ENCODE measurements around the gene AFG1L. TPM values are rescaled to one million over a fixed set of nuclear protein-coding genes. Genes with fewer than 3 reads are reported as not detected.

AFG1L gene
- total RNA-seq, 1 experiment from 2014 or later: 4.9 TPM

DNA sequence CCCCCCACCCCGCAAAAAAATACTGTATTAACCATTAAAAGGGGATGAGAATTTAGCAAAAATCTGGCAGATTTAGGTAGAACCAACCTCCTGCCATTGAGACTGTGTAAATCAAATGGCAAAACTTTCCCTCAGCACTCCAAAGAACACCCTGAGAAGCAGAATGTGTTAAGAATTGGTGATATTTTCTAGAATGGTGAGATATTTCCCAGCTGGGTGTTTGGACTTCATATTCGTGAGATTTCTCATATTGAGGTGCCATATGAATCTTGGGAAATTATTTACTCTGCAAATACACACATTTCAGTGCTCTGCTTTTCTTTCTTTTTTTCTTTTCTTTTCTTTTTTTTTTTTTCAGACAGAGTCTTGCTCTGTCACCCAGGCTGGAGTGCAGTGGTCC, 199.6 kb downstream of the AFG1L start (continued):
- TF ChIP-seq REST (IDR thresholded peaks at IDR 0.05; ENCODE audit: low read depth) (no peak), RAD21 (IDR thresholded peaks at IDR 0.05; ENCODE audit: low read depth) (no peak), EGR1 (IDR thresholded peaks at IDR 0.05; ENCODE audit: low read depth) (no peak), CEBPB (IDR thresholded peaks at IDR 0.05; ENCODE audit: low read depth) (no peak)

DNA sequence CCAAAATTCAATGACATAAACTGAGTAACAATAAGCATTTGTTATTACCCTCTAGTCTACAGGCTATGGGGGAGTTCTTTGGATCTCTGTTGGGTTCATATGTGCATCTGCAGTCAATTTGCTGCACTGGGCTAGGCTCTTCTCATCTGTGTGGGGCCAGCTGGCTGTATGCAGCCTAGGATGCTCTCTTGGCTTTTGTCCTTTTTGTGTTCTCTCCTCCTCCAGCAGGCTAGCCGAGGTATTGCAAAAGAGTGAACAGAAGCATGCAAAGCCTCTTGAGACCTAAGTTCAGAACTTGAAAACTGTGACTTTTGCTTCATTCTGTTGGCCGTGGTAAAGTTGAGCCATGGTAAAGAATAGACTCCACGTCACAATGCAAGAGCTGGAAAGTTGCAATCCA, 203.0 kb downstream of the AFG1L start:
- H3K27me3 ChIP-seq (ENCODE audit: insufficient read depth, low read length): no peaks in the 10 kb centered on the region
- no peak overlapping the region for H3K9ac ChIP-seq (ENCODE audit: low read length)
- POLR2A ChIA-PET: no interaction called here
- H4K20me1 ChIP-seq (ENCODE audit: insufficient read depth): no peaks in the 10 kb centered on the region
- H3K9me2 ChIP-seq (ENCODE audit: insufficient read depth): no peaks in the 10 kb centered on the region
- H3K36me3 ChIP-seq (ENCODE audit: control insufficient read depth in 1 of 2, insufficient read depth in 2 of 2, low read length in 2 of 2): no peaks in the 10 kb centered on the region
- H2AFZ ChIP-seq (ENCODE audit: low read depth, low read length, poor library complexity, severe bottlenecking): no peak overlapping the region
- RAD21 ChIA-PET (ENCODE audit: low non-redundant PET in 1 of 2, low total read pairs in 2 of 2, uncharacterized antibody in 2 of 2, unreplicated experiment in 2 of 2): no interaction called here
- CTCF ChIA-PET: interaction anchor here (0.9 to 2.2 kb wide), 4 partner anchors 14 to 518 kb away, joined by 4 to 5 read pairs (median 4); no protein-coding TSS in a partner anchor
- H3K4me1 ChIP-seq (ENCODE audit: control insufficient read depth in 1 of 2, insufficient read depth in 2 of 2, low read length in 2 of 2): peaks cover 2 to 9% of the 10 kb centered on the region in 2 experiments; a peak in 3 of 4 replicates
- no peaks in the 10 kb centered on the region for H3K79me2 ChIP-seq (ENCODE audit: insufficient read depth, low read length)
- H3K4me2 ChIP-seq (ENCODE audit: low read length): no peak overlapping the region
- DNase-seq (ENCODE audit: low read depth, low spot score): peak; percentile 36
- BruUV-seq (replicated peaks): no TSS peak
- intact Hi-C loops (cut with micrococcal nuclease): loop anchor here (10.0 kb wide), 1 partner anchor 523 kb away; no protein-coding TSS in a partner anchor
- TF ChIP-seq, protein P1, sequence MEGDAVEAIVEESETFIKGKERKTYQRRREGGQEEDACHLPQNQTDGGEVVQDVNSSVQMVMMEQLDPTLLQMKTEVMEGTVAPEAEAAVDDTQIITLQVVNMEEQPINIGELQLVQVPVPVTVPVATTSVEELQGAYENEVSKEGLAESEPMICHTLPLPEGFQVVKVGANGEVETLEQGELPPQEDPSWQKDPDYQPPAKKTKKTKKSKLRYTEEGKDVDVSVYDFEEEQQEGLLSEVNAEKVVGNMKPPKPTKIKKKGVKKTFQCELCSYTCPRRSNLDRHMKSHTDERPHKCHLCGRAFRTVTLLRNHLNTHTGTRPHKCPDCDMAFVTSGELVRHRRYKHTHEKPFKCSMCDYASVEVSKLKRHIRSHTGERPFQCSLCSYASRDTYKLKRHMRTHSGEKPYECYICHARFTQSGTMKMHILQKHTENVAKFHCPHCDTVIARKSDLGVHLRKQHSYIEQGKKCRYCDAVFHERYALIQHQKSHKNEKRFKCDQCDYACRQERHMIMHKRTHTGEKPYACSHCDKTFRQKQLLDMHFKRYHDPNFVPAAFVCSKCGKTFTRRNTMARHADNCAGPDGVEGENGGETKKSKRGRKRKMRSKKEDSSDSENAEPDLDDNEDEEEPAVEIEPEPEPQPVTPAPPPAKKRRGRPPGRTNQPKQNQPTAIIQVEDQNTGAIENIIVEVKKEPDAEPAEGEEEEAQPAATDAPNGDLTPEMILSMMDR (IDR thresholded peaks at IDR 0.05 in 2 of 3, conservative IDR thresholded peaks at IDR 0.05 in 1 of 3; ENCODE audit: borderline replicate concordance in 1 of 3, insufficient read depth in 1 of 3, low read depth in 2 of 3, low read length in 2 of 3): peak; percentile 27 to 64 (median 57); a peak in 4 of 6 replicates
- no peak for TF ChIP-seq CBX3 (IDR thresholded peaks at IDR 0.05; ENCODE audit: low read depth)
- TF ChIP-seq RAD21 (IDR thresholded peaks at IDR 0.05; ENCODE audit: low read depth): peak; percentile 55
- TF ChIP-seq SRF (IDR thresholded peaks at IDR 0.05; ENCODE audit: low read depth): no peak
- H3K9me3 ChIP-seq (ENCODE audit: control insufficient read depth in 1 of 2, insufficient read depth in 1 of 2, low read depth in 1 of 2, low read length in 2 of 2): no peaks in the 10 kb centered on the region
- no peak overlapping the region for H3K27ac ChIP-seq (ENCODE audit: low read depth, low read length)
- peak; percentile 97 for ATAC-seq
- no peak overlapping the region for H3K4me3 ChIP-seq (replicated peaks in 1 of 2; ENCODE audit: low read depth in 1 of 2, low read length in 2 of 2)

All from HCT116 (cell line).